Measurements from ENCODE around the gene TLL2.

Gene TLL2

GRCh38 chr10:96360331-96360730 is 153.4 kb downstream of the TLL2 start:
- Histone ChIP-seq H3K27me3 (ENCODE audit: insufficient read depth, low read length) (peaks cover 2% of the 10 kb centered on the region), H3K36me3 (ENCODE audit: insufficient read depth, low read length) (no peaks in the 10 kb centered on the region), H3K9me3 (ENCODE audit: low read length) (no peaks in the 10 kb centered on the region), H2AFZ (ENCODE audit: low read depth, low read length) (no peak overlapping the region), H3K4me1 (ENCODE audit: insufficient read depth, low read length) (no peaks in the 10 kb centered on the region), H3K4me3 (ENCODE audit: low read length) (no peak overlapping the region)

GRCh38 chr10:96359616-96360015 is 154.1 kb downstream of the TLL2 start:
- Histone ChIP-seq H2AFZ (ENCODE audit: low read depth, low read length) (no peak overlapping the region), H3K4me1 (ENCODE audit: insufficient read depth, low read length) (no peaks in the 10 kb centered on the region), H3K4me3 (ENCODE audit: low read length) (no peak overlapping the region), H3K9me3 (ENCODE audit: low read length) (no peaks in the 10 kb centered on the region), H3K27me3 (ENCODE audit: insufficient read depth, low read length) (peaks cover 2% of the 10 kb centered on the region), H3K36me3 (ENCODE audit: insufficient read depth, low read length) (no peaks in the 10 kb centered on the region)

GRCh38 chr10:96358851-96359540 is 154.7 kb downstream of the TLL2 start, which contains the start of gene OPALIN:
Gene OPALIN, minus strand, starts transcription at chr10:96359002. Its CDS starts 106 bp downstream, at chr10:96358896.
- H3K4me1 ChIP-seq (ENCODE audit: insufficient read depth, low read length) = no peaks in the 10 kb centered on the region
- H3K4me3 ChIP-seq (ENCODE audit: low read length) = no peak within 1 kb of the TSS
- peaks cover 2% of the 10 kb centered on the region for H3K27me3 ChIP-seq (ENCODE audit: insufficient read depth, low read length)
- no peak within 1 kb of the TSS for H2AFZ ChIP-seq (ENCODE audit: low read depth, low read length)
- H3K36me3 ChIP-seq (ENCODE audit: insufficient read depth, low read length) = no peaks in the 10 kb centered on the region
- H3K9me3 ChIP-seq (ENCODE audit: low read length) = no peaks in the 10 kb centered on the region

GRCh38 chr10:96357038-96357620 is 156.6 kb downstream of the TLL2 start:
- Histone ChIP-seq H2AFZ (ENCODE audit: low read depth, low read length) (no peak overlapping the region), H3K4me3 (ENCODE audit: low read length) (no peak overlapping the region)

GRCh38 chr10:96352582-96352981 is 161.1 kb downstream of the TLL2 start:
- H3K4me3 ChIP-seq (ENCODE audit: low read length) = no peak overlapping the region
- H2AFZ ChIP-seq (ENCODE audit: low read depth, low read length) = no peak overlapping the region
- no peaks in the 10 kb centered on the region for H3K4me1 ChIP-seq (ENCODE audit: insufficient read depth, low read length)
- H3K36me3 ChIP-seq (ENCODE audit: insufficient read depth, low read length) = no peaks in the 10 kb centered on the region
- H3K9me3 ChIP-seq (ENCODE audit: low read length) = no peaks in the 10 kb centered on the region
- peaks cover 2% of the 10 kb centered on the region for H3K27me3 ChIP-seq (ENCODE audit: insufficient read depth, low read length)

More at GRCh38 chr10:96357038-96357620, 156.6 kb downstream of the TLL2 start:
- H3K4me1 ChIP-seq (ENCODE audit: insufficient read depth, low read length) = no peaks in the 10 kb centered on the region
- no peaks in the 10 kb centered on the region for H3K9me3 ChIP-seq (ENCODE audit: low read length)
- H3K27me3 ChIP-seq (ENCODE audit: insufficient read depth, low read length) = peaks cover 2% of the 10 kb centered on the region
- no peaks in the 10 kb centered on the region for H3K36me3 ChIP-seq (ENCODE audit: insufficient read depth, low read length)

- H3K9me3 ChIP-seq (ENCODE audit: low read length) = no peaks in the 10 kb centered on the region
- no peak overlapping the region for H2AFZ ChIP-seq (ENCODE audit: low read depth, low read length)
- H3K4me3 ChIP-seq (ENCODE audit: low read length) = no peak overlapping the region
- no peaks in the 10 kb centered on the region for H3K36me3 ChIP-seq (ENCODE audit: insufficient read depth, low read length)
- peaks cover 2% of the 10 kb centered on the region for H3K27me3 ChIP-seq (ENCODE audit: insufficient read depth, low read length)
- H3K4me1 ChIP-seq (ENCODE audit: insufficient read depth, low read length) = no peaks in the 10 kb centered on the region
Observed at GRCh38 chr10:96352027-96352426, 161.7 kb downstream of the TLL2 start.

- Histone ChIP-seq H3K4me3 (ENCODE audit: low read length) (no peak overlapping the region), H3K9me3 (ENCODE audit: low read length) (peaks cover 3% of the 10 kb centered on the region), H3K36me3 (ENCODE audit: insufficient read depth, low read length) (no peaks in the 10 kb centered on the region), H3K27me3 (ENCODE audit: insufficient read depth, low read length) (no peaks in the 10 kb centered on the region), H3K4me1 (ENCODE audit: insufficient read depth, low read length) (no peaks in the 10 kb centered on the region), H2AFZ (ENCODE audit: low read depth, low read length) (no peak overlapping the region)
Observed at GRCh38 chr10:96346295-96346694, 167.4 kb downstream of the TLL2 start.

GRCh38 chr10:96345222-96345621 is 168.5 kb downstream of the TLL2 start:
- Histone ChIP-seq H3K4me1 (ENCODE audit: insufficient read depth, low read length) (no peaks in the 10 kb centered on the region), H2AFZ (ENCODE audit: low read depth, low read length) (no peak overlapping the region), H3K4me3 (ENCODE audit: low read length) (no peak overlapping the region), H3K36me3 (ENCODE audit: insufficient read depth, low read length) (no peaks in the 10 kb centered on the region), H3K9me3 (ENCODE audit: low read length) (peaks cover 3% of the 10 kb centered on the region), H3K27me3 (ENCODE audit: insufficient read depth, low read length) (no peaks in the 10 kb centered on the region)

- Histone ChIP-seq H3K27me3 (ENCODE audit: insufficient read depth, low read length) (no peaks in the 10 kb centered on the region), H3K36me3 (ENCODE audit: insufficient read depth, low read length) (no peaks in the 10 kb centered on the region), H3K9me3 (ENCODE audit: low read length) (peaks cover 3% of the 10 kb centered on the region), H3K4me1 (ENCODE audit: insufficient read depth, low read length) (no peaks in the 10 kb centered on the region), H3K4me3 (ENCODE audit: low read length) (no peak overlapping the region), H2AFZ (ENCODE audit: low read depth, low read length) (no peak overlapping the region)
Observed at GRCh38 chr10:96344178-96344577, 169.5 kb downstream of the TLL2 start.

GRCh38 chr10:96342402-96342801 is 171.3 kb downstream of the TLL2 start:
- H3K36me3 ChIP-seq (ENCODE audit: insufficient read depth, low read length) = no peaks in the 10 kb centered on the region
- no peaks in the 10 kb centered on the region for H3K4me1 ChIP-seq (ENCODE audit: insufficient read depth, low read length)
- peaks cover 4% of the 10 kb centered on the region for H3K27me3 ChIP-seq (ENCODE audit: insufficient read depth, low read length)
- H3K9me3 ChIP-seq (ENCODE audit: low read length) = peaks cover 3% of the 10 kb centered on the region
- H3K4me3 ChIP-seq (ENCODE audit: low read length) = no peak overlapping the region
- H2AFZ ChIP-seq (ENCODE audit: low read depth, low read length) = no peak overlapping the region

- Histone ChIP-seq H3K36me3 (ENCODE audit: insufficient read depth, low read length) (no peaks in the 10 kb centered on the region), H3K27me3 (ENCODE audit: insufficient read depth, low read length) (peaks cover 4% of the 10 kb centered on the region), H3K4me3 (ENCODE audit: low read length) (no peak overlapping the region), H2AFZ (ENCODE audit: low read depth, low read length) (no peak overlapping the region), H3K4me1 (ENCODE audit: insufficient read depth, low read length) (no peaks in the 10 kb centered on the region), H3K9me3 (ENCODE audit: low read length) (peaks cover 3% of the 10 kb centered on the region)
Observed at GRCh38 chr10:96341219-96342182, 172.2 kb downstream of the TLL2 start.

- no peak overlapping the region for H2AFZ ChIP-seq (ENCODE audit: low read depth, low read length)
- no peaks in the 10 kb centered on the region for H3K36me3 ChIP-seq (ENCODE audit: insufficient read depth, low read length)
- no peaks in the 10 kb centered on the region for H3K9me3 ChIP-seq (ENCODE audit: low read length)
- no peaks in the 10 kb centered on the region for H3K4me1 ChIP-seq (ENCODE audit: insufficient read depth, low read length)
- no peak overlapping the region for H3K4me3 ChIP-seq (ENCODE audit: low read length)
- peaks cover 4% of the 10 kb centered on the region for H3K27me3 ChIP-seq (ENCODE audit: insufficient read depth, low read length)
Observed at GRCh38 chr10:96339956-96340904, 173.5 kb downstream of the TLL2 start.
